Activated CD4-positive, alpha-beta T cell treated with anti-CD3 and anti-CD28 coated beads, Interleukin-2, amount 10 ng/mL, durations not matched to agents 24 days and 14 days (primary cell): ENCODE results near the gene RINL. TPM values are rescaled to one million over a fixed set of nuclear protein-coding genes. Genes with fewer than 3 reads are reported as not detected.

Experiments
- DNase-seq: peaks from one replicate; pipeline ENCODE4 v3.0.0; 2022
- H3K27ac Mint-ChIP-seq: one replicate; pipeline ENCODE4 v1.8.0; 2022; ENCODE audit warnings: mild to moderate bottlenecking, mixed read lengths
- H3K27me3 Mint-ChIP-seq: one replicate; pipeline ENCODE4 v1.8.0; 2022; ENCODE audit warnings: mixed read lengths
- H3K36me3 Mint-ChIP-seq: one replicate; pipeline ENCODE4 v1.8.0; 2022; ENCODE audit warnings: low read depth, mild to moderate bottlenecking, mixed read lengths
- H3K4me1 Mint-ChIP-seq: one replicate; pipeline ENCODE4 v1.8.0; 2021; ENCODE audit warnings: mixed read lengths
- H3K4me3 Mint-ChIP-seq: one replicate; pipeline ENCODE4 v1.8.0; 2022; ENCODE audit warnings: mild to moderate bottlenecking, moderate library complexity, mixed read lengths
- H3K9me3 Mint-ChIP-seq: one replicate; pipeline ENCODE4 v1.8.0; 2021; ENCODE audit warnings: mixed read lengths
- intact Hi-C: fragments of 100-400 bp; cut with micrococcal nuclease; formaldehyde crosslinking; loops from one replicate; pipeline ENCODE4 v1.15.1; 2023
- total RNA-seq: library from RNA; stranded (reverse); gene quantifications from 2 replicates; pipeline ENCODE4 v1.2.3, GENCODE V29; 2022

RINL gene
- total RNA-seq, 1 donor from 2014 or later, result 68.9 TPM

DNA sequence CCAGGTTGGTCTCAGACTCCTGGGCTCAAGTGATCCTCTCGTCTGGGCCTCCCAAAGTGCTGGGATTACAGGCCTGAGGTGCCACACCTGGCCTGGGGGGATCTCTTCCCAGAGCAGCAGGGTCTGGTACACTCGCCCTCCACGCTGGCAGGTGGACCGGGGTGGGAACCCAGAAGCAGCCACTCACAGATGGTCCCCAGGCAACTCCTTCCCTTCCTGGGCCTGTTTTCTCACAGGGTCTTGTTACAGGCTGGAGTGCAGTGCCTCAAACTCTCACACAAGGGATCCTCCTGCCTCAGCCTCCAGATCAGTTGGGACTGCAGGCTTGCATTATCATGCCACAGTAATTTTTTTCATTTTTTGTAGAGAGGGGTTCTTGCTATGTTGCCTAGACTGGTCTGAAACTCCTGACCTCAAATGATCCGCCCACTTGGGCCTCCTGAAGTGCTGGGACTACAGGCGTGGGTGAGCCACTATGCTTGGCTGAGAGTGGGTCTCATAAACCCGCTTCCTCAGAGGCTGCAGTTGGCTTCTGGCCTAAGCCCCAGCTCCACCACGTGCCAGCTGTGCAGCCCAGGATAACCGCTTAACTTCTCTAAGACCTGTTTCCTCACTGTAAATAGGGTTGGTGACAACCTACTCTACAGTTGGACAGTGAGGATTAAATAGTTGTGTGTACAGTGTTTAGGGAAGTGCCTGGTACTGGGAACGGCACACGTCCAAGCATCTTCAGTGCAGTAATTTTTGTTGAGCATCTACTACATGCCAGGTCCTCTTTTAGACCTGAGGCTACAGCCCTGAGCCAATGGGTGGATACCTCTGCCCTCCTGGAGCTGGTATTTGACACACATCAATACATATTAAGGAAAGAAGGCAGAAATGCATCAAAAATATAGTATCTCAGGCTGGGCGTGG, 34.8 kb upstream of the RINL start:
- peaks cover 17% of the 10 kb centered on the region for H3K36me3 Mint-ChIP-seq
- DNase-seq, result no peak
- peak overlapping the region; percentile 60 for H3K27ac Mint-ChIP-seq
- intact Hi-C loops, result no loop called here
- H3K4me1 Mint-ChIP-seq, result peaks cover 10% of the 10 kb centered on the region
- no peak overlapping the region for H3K4me3 Mint-ChIP-seq
- no peaks in the 10 kb centered on the region for H3K27me3 Mint-ChIP-seq
- no peaks in the 10 kb centered on the region for H3K9me3 Mint-ChIP-seq

DNA sequence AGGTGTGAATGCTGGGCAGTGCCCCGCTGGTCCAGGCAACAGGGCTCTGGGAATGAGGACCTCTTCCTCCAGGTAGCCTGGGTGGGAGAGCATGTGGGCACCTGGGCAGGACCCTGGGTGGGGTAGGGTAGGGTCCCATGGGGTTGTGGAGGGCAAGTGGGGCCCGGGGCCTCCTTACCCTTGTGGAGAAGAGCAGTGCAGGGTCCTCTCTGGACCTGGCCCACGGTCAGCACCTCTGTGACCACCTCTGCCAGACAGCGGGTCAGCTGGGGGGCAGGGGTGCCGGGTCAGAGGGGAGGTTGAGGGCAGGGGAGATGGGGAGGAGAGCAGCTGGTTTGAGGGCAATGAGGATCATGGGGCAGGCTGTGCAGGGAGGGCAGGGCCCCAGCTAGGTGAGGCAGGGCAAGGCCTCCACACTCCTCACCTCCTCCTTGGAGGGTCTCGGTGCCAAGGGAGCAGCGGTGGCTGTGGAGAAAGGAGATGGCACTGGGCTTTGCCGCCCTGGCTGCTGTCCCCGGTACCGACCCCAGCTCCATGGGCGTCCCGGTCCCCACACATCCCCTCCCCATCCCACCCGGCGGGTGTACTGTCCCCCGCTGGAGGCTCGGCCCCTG, 33.4 kb upstream of the RINL start:
- Mint-ChIP-seq H3K4me1 (peaks cover 10% of the 10 kb centered on the region), H3K4me3 (no peak overlapping the region), H3K27me3 (no peaks in the 10 kb centered on the region), H3K9me3 (no peaks in the 10 kb centered on the region), H3K27ac (no peak overlapping the region), H3K36me3 (peaks cover 30% of the 10 kb centered on the region)
- DNase-seq, result no peak
- intact Hi-C loops, result no loop called here

GRCh38 chr19:38910488-38910887, 32.4 kb upstream of the RINL start:
- DNase-seq, result no peak
- peaks cover 33% of the 10 kb centered on the region for H3K36me3 Mint-ChIP-seq
- peaks cover 10% of the 10 kb centered on the region for H3K4me1 Mint-ChIP-seq
- no peak overlapping the region for H3K4me3 Mint-ChIP-seq
- intact Hi-C loops, result no loop called here
- no peaks in the 10 kb centered on the region for H3K27me3 Mint-ChIP-seq
- H3K9me3 Mint-ChIP-seq, result no peaks in the 10 kb centered on the region
- no peak overlapping the region for H3K27ac Mint-ChIP-seq

- Mint-ChIP-seq H3K36me3 (peaks cover 48% of the 10 kb centered on the region), H3K4me1 (peaks cover 13% of the 10 kb centered on the region), H3K4me3 (no peak overlapping the region), H3K27ac (no peak overlapping the region), H3K9me3 (no peaks in the 10 kb centered on the region), H3K27me3 (no peaks in the 10 kb centered on the region)
- DNase-seq, result no peak
- intact Hi-C loops, result no loop called here
These were observed 30.8 kb upstream of the RINL start for GRCh38 chr19:38908911-38909310.

- Mint-ChIP-seq H3K27me3 (no peaks in the 10 kb centered on the region), H3K36me3 (peaks cover 53% of the 10 kb centered on the region), H3K4me3 (no peak overlapping the region), H3K9me3 (no peaks in the 10 kb centered on the region), H3K27ac (no peak overlapping the region), H3K4me1 (peaks cover 7% of the 10 kb centered on the region)
- intact Hi-C loops, result no loop called here
- no peak for DNase-seq
These were observed 29.6 kb upstream of the RINL start for GRCh38 chr19:38907670-38908069.

GRCh38 chr19:38907227-38907626, 29.2 kb upstream of the RINL start:
- H3K9me3 Mint-ChIP-seq, result no peaks in the 10 kb centered on the region
- DNase-seq, result no peak
- H3K27me3 Mint-ChIP-seq, result no peaks in the 10 kb centered on the region
- H3K4me1 Mint-ChIP-seq, result peaks cover 6% of the 10 kb centered on the region
- H3K4me3 Mint-ChIP-seq, result no peak overlapping the region
- no peak overlapping the region for H3K27ac Mint-ChIP-seq
- peaks cover 54% of the 10 kb centered on the region for H3K36me3 Mint-ChIP-seq
- intact Hi-C loops, result no loop called here

DNA sequence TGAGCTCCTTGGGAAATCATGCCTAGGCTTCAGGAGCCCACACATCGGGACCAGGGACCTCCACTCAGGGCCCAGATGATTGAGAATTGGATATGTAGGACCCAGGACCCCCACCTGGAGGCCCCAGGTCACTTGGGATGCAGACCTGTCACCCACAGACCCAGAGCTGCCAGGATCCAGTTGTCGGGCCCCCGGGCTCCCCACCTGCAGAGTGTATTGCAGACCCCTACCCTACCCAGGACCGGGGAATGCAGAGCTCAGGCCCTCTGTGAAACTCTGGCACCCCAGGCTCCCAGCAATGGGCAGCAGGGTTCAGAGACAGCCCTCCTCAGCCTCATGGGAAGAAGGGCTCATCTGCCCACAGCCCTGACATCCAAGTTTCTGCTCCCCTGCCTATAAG, 27.5 kb upstream of the RINL start:
- H3K9me3 Mint-ChIP-seq, result no peaks in the 10 kb centered on the region
- no peak overlapping the region for H3K27ac Mint-ChIP-seq
- no peak for DNase-seq
- no peaks in the 10 kb centered on the region for H3K27me3 Mint-ChIP-seq
- intact Hi-C loops, result no loop called here
- H3K4me3 Mint-ChIP-seq, result no peak overlapping the region
- peaks cover 59% of the 10 kb centered on the region for H3K36me3 Mint-ChIP-seq
- peaks cover 15% of the 10 kb centered on the region for H3K4me1 Mint-ChIP-seq

DNA sequence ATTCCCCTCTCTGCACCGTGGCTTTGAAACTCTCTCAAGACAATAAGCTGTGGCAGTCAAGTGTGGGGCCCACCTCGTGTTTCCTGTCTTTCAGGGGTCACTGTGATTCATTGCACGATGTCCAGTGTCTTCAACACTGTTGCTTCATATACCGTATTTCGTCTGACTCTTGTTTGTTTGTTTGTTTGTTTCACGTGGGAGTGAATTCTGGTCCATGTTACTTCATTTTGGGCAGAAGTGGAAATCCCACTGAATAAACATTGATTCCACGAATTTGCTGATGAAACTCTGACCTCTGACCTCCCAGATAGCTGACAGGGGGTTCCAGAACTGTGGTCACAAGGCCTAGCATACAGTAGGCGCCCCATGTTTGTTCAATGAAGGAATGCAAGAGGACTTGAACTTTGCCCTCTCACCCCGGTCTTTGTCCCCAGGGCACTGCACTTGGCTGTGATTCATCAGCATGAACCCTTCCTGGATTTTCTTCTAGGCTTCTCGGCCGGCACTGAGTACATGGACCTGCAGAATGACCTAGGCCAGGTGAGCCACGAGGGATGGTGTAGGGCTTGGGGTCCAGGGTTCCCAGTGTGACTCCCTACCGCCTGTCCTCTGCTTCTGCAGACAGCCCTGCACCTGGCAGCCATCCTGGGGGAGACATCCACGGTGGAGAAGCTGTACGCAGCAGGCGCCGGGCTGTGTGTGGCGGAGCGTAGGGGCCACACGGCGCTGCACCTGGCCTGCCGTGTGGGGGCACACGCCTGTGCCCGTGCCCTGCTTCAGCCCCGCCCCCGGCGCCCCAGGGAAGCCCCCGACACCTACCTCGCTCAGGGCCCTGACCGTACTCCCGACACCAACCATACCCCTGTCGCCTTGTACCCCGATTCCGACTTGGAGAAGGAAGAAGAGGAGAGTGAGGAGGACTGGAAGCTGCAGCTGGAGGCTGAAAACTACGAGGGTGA, 26.8 kb upstream of the RINL start:
- Mint-ChIP-seq H3K36me3 (peaks cover 56% of the 10 kb centered on the region), H3K27me3 (no peaks in the 10 kb centered on the region), H3K4me3 (no peak overlapping the region), H3K4me1 (peaks cover 17% of the 10 kb centered on the region), H3K9me3 (no peaks in the 10 kb centered on the region), H3K27ac (no peak overlapping the region)
- DNase-seq, result no peak
- intact Hi-C loops, result no loop called here

DNA sequence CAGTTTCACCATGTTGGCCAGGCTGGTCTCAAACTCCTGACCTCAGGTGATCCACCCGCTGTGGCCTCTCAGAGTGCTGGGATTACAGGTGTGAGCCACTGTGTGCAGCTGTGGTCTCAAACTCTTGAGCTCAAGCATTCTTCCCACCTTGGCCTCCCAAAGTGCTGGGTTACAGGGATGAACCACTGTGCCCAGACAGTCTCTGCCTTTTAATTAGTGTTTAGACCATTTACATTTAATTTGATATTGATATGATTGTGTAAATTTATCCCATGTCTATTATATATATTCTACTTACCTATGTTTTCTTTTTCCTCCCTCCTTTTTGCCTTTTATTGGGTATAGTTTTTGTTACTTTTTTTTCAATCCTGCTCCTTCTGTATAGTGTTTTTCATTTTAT, 23.6 kb upstream of the RINL start:
- Mint-ChIP-seq H3K9me3 (no peaks in the 10 kb centered on the region), H3K27ac (no peak overlapping the region), H3K4me3 (peak overlapping the region; percentile 66), H3K36me3 (peaks cover 33% of the 10 kb centered on the region), H3K27me3 (no peaks in the 10 kb centered on the region), H3K4me1 (peaks cover 35% of the 10 kb centered on the region)
- intact Hi-C loops, result no loop called here
- DNase-seq, result no peak

DNA sequence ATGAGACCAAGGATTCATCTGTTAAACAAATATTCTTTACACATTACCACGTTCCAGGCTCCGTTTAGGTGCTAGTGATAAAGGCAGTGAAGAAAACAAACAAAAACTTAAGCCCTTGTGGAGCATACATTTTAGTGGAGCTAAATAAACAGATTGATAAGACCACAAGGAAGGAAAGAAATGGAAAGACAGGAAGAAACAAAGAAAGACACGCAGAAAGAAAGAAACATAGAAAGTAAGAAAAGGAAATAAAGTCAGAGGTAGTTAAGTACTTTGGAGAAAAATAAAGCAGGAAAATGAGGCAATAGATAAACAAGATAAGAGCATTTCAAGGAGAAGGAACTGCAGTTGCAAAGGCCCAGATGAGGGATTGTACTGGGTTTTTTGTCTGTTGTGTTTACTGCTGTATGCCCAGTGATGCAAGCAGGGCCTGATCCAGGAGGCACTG, 22.7 kb upstream of the RINL start:
- H3K36me3 Mint-ChIP-seq, result peaks cover 30% of the 10 kb centered on the region
- intact Hi-C loops, result no loop called here
- H3K4me3 Mint-ChIP-seq, result peak overlapping the region; percentile 93
- H3K9me3 Mint-ChIP-seq, result no peaks in the 10 kb centered on the region
- H3K27me3 Mint-ChIP-seq, result no peaks in the 10 kb centered on the region
- no peak for DNase-seq
- H3K4me1 Mint-ChIP-seq, result peaks cover 35% of the 10 kb centered on the region
- H3K27ac Mint-ChIP-seq, result peak overlapping the region; percentile 86

DNA sequence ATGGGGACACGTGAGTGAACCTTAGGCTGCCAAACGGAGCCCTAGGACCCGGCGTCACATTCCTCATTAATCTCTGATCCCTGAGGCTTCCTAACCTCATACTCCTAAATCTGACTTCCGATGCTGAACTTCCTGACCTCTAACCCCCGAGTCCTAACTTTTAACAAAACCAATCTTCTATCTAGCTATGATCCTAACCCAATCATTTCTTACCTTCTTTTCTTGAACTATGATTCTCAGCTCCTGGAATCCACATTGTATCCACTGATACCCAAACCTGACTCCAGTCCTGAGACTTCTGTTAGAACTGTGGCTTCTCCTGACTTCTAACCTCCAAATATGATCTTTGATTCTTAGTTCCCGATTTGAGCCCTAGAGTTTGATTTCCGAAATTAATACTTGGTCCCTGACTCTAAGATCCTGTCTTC, 22.1 kb upstream of the RINL start:
- Mint-ChIP-seq H3K9me3 (no peaks in the 10 kb centered on the region), H3K4me3 (peak overlapping the region; percentile 93), H3K4me1 (peaks cover 35% of the 10 kb centered on the region), H3K27ac (peak overlapping the region; percentile 86), H3K27me3 (no peaks in the 10 kb centered on the region), H3K36me3 (peaks cover 26% of the 10 kb centered on the region)
- DNase-seq, result no peak
- intact Hi-C loops, result no loop called here

DNA sequence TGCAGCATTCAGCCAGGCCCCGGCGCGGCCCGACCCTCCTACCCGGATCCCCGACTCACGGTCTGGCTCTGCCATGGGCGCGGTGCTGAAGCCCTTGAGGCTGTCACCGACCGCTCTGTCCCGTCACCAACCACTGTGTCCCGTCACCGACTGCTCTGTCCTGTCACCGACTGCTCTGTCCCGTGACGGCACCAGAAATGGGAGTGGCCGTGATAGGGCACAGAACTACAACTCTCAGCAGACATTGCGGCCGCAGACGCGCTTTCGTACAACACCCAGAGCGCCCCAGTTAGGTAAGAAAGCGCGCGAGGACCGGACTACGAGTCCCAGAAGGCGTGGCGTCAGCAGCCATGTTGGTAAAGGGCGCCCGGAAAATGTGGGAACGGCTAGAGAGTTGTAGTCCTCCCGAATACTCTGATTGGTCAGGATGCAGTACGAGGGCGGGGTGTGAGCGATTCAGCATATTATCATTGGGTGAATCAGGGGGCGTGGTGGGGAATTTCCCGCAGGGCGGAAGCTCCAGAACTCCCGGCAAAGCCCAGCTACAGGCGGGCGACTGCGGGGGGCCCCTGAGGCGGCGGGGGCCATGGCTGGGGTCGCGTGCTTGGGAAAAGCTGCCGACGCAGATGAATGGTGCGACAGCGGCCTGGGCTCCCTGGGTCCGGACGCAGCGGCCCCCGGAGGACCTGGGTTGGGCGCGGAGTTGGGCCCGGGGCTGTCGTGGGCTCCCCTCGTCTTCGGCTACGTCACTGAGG, 21.5 kb upstream of the RINL start, which contains the start of the genes NFKBIB and SIRT2:
TSS of gene NFKBIB (plus strand) at position 523 of the 755 bp plus-strand sequence. CDS start at position 587, 64 bp downstream.
TSS of gene SIRT2 (minus strand) at position 172 of the 755 bp plus-strand sequence. CDS start at position 75, 97 bp downstream.
- peak; percentile 100 for DNase-seq
- intact Hi-C loops, result loop anchor here (1.0 to 10.0 kb wide), 5 partner anchors 21 to 562 kb away; partner anchors contain the start of genes CATSPERG, FAM98C, MRPS12 and RINL
- Mint-ChIP-seq H3K4me1 (peaks cover 37% of the 10 kb centered on the region), H3K9me3 (no peaks in the 10 kb centered on the region), H3K4me3 (peak within 1 kb of the TSS; percentile 93), H3K27ac (peak within 1 kb of the TSS; percentile 95), H3K27me3 (no peaks in the 10 kb centered on the region), H3K36me3 (peaks cover 23% of the 10 kb centered on the region)
